SHP77 treated with DMSO at 0.1 percent for 48 hours (cell line): ENCODE measurements around the gene ZNF740.
"Not testable (repeated sequence)": the region's sequence is repeated elsewhere in the genome, so short reads cannot be mapped to it uniquely, and the experiment has no call there.

Source experiments
- DNase-seq: peaks from one replicate; lab custom pipeline; 2025; lab: John Stamatoyannopoulos, UW

The ZNF740 gene

DNA sequence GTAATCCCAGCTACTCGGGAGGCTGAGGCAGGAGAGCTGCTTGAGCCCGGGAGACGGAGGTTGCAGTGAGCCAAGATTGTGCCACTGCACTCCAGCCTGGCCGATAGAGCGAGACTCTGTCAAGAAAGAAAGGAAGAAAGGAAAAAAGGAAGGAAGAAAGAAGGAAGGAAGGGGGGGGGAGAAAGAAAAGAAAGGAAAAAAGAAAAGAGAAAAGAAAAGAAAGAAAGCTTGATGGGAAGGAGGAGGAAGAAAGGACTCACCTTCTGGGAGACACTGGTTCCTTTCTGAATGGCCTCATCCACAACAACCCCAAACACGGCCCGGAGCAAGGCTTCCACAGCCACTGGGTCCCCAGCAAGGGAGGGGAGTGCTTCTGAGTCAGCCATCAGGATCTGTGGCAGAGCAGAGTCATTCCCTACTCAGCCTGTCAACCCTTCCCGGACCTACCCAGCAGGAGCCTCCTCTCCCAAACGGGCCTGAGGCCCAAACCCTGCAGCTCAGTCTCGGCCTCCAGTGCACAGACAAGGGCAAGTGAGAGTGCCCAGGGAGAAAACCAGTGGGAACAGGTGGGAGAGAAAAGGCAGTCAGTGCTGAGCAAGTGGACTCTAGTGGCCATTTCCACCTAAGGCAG is 7.3 kb upstream of the ZNF740 start:
- no peak for DNase-seq

DNA sequence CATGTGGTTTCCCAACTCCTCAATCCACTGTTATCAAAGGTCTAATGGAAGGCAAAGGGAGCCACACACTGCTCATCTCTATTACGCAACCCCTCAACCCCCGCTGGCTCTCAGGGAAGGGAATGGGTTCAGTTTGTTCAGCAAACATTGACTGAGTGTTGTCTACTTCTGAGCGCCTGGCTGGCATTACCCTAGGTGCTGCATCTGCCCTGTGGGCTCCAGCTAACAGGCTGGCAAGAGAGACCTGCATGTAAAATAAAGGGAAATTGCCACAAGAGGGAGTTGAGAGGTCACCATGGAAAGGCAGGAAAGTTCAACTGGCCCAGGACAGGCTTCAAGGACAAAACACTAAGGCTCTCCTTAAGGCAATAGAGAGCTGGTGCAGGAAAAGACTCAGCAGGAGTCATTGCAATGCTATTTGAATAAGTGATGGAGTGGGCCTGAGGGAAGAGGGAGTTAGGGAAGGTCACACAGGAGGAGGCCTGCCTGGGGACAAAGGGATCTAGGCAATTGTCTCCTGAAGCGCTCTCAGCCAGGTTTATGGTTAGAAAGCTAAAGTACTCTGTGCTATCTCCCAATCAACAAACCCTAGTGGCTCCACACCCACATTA is 5.5 kb upstream of the ZNF740 start:
- DNase-seq: peak; percentile 78

DNA sequence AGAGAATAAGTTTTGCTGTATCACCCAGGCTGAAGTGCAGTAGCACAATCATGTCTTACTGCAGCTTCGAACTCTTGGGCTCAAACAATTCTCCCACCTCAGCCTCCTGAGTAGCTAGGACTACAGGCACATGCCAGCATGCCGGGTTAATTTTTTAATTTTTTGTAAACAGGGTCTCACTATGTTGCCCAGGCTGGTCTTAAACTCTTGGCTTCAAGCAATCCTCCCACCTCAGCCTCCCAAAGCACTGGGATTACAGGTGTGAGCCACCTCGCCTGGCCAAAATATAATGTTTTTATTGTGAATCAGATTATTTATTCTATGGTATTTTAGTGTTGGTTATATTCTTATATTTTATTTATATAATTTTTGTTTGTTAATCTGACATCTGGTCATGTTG is 3.8 kb upstream of the ZNF740 start:
- DNase-seq: no peak

DNA sequence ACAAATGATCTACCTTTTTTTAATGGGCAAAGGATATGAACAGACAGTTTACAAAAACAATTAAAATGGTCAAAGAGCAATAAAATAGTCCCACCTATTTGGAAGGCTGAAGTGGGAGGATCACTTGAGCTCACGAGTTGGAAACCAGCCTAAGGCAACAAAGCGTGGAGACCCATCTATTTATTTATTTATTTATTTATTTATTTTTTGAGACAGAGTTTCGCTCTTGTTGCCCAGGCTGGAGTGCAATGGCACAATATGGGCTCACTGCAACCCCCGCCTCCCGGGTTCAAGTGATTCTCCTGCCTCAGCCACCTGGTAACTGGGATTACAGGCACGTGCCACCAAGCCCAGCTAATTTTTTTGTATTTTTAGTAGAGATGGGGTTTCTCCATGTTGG is 3.1 kb upstream of the ZNF740 start:
- DNase-seq: not testable (repeated sequence)

DNA sequence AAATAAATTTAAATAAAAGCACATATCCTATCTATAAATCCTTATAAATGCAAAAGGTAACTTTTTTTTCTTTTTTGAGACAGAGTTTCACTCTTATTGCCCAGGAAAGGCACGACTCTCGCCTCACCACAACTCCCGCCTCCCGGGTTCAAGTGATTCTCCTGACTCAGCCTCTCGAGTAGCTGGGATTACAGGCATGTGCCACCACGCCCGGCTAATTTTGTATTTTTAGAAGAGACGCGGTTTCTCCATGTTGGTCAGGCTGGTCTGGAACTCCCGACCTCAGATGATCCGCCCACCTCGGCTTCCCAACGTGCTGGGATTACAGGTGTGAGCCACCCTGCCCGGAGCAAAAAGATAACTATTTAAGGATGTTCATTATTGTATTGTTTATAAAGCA is 1.7 kb upstream of the ZNF740 start:
- DNase-seq: not testable (repeated sequence)

DNA sequence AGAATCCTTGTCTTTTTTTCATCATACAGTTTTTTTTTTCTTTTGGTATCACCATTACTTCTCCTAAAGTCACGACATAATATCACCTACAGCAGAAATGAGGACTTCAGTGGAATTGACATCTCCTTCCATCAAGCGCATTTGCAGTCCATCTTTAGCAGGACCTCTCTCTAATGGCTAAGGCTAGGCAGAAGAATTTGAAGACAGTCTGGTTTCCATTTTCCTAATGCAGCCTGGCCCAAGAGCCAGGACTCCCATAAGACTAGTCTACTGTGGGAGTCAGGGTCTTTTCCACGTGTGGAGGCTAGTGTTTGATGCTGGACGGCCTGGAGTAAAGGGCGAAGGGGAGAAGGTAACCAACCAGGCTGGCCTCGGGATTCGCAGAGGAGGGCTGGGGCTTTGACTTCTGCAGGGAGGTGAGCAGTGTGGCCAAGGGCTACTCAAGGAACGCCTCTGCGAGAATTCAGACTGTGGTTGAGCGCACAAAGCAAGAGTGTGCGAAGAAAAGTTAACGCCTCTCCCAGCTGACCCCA is 769 bp upstream of the ZNF740 start:
- no peak for DNase-seq

DNA sequence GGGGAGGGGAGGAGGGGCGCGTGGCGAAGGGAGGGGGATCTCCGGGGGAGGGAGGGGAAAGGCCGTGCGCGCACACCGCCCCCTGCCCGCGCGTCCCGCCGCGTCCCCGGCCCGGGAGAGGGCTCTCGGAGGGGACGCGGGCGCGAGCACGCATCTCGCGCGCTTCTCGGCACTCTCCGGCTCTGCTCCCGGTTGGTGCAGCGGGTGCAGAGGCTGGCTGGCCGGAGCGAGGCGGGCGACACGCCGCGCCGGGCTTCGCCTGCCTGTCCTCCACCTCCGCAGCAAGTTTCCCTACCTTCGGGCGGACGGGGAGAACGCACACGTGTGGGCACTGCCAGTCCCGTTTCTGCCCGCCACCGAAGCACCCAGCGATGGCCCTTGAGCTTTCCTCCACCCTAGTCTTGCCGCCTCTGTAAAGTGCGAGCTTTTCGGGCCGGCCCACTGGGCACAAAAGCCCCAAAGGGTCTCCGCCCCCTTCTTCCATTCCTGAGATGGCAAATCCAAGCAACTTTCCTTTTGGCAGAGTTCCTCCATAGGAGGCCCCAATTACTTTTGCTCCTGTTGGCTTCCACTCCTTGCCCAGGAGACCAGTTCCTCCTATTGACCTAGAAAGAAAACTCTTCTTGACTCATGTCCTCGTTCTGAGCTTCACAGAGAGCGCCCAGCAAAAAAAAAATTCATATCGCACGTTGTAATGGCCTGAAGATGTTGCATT is 566 bp downstream of the ZNF740 start:
- DNase-seq: peak; percentile 29

DNA sequence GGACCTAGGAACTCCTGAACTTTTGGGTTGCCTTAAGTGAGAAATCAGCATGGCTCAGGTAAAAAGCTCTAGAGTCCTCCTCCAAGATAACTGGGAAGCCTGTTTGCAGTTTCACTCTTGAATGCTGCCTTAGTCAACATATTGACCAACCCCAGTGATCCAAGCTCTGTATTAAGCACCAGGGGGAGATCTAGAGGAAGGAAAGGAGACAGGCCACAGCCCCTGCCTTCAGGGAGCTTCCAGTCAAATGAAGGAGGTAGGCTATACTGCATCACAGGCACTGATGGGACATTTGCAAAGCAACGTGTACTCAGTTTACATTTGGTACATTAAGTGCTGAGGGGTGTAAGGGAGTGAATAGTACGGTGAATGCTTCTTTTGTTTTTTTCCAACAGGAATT is 1.4 kb downstream of the ZNF740 start:
- no peak for DNase-seq

DNA sequence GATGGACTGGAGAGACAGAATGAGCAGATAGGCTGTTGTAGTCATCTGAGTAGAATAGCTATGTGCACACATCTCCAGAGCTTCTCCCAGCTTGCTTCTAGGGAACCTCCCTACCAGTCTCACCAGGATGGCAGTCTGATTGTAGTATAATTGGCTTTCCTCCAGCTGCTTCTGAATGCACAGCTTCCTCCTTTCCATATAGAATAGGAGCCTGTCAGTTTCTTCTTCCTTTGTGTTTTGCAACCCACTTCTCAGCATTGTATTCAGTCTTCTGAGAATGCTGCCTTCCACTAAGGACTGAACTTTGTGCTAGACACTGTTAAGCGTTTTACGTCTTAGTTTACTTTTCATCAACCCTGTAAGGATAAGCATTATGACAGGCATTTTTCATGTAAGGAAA is 2.4 kb downstream of the ZNF740 start:
- DNase-seq: no peak

DNA sequence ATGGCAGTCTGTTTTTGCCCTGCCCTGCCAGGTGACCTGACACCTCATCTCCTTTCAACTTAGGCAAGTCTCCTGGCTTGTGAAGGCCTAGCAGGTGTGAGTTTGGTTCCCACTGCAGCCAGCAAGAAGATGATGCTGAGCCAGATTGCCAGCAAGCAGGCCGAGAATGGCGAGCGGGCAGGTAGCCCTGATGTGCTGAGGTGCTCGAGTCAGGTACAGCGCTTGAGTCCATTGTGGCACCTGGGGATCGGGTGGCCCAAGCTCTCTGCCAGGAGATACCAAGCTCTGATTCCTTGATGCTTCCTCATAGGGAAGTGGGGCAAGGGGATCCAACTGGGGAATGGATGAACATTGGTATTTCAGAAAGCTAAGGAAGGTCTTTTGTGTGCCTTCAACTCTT is 4.3 kb downstream of the ZNF740 start:
- DNase-seq: no peak

DNA sequence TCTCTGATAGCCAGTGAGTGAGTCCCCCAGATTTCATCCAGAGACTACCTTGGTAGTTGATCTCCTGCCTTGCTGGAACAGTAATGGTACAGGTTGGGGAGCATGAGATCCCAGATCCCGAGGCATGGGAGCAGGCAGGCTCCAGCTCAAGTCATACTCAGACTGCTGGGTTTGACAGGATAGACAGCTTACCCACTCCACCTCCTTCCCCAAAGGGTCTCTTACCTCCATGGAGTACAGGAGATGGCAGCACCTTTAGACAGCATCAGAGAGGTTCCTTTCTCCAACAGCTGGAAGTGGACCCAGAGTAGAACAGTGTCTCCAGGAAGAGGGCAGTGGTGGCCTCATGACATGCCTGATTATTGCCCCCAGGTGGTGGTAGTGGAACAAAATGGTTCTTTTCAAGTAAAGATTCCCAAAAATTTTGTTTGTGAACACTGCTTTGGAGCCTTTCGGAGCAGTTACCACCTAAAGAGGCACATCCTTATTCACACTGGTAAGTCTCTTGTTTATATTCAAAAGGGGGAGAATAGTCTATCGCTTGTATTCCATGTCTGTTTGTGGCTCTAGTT is 5.1 kb downstream of the ZNF740 start:
- DNase-seq: no peak

DNA sequence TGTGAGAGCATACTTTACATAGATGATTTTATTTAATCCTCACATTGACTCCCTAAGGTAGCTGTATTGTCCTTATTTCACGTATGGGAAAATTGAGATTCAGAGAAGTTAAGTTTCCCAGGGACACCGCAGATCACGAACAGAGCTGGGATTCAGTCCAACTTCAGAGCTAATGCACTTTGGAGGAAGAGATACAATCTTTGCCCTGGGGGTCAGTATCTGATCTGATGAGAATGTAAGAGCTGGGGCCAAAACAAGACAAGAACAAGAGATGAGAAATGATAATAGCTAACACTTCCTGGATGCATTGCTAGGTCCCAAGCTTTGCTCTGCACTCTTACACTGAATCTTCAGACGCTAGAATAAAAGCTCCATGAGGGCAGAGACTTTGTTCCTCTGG is 6.2 kb downstream of the ZNF740 start:
- DNase-seq: no peak

DNA sequence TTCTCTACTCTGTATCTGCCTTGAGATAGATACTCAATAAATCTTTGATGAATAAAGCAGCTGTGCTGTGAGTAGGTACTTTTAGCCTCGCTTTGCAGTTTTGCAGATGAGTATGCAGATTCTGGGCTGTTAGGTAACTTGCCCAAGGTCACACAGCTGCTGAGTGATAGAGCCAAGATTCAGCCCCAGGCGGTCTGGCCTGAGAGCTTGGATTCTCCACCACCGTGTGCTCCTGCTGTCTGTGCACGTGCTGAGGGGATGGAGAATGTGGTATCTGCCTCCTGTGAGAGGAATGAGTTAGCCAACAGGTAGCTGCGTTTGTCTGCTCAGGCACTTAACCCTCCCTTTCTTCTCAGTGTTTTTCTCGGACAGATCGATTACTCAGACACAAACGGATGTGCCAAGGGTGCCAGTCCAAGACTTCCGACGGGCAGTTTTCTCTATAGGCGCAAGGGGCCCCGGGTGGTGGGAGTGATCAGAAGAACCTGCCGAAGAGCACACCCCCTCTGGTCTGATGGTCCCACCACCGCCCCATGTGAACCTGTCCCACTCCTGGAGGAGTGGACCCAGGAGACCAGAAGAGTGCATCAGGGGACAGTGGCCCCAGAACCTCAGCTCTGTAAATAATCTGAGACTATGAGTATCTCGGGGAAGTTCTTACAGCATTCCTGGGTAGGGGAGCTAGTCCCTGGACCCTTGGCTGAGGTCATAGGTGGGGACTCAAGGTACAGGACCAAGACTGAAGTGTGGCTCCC is 6.8 kb downstream of the ZNF740 start:
- no peak for DNase-seq

DNA sequence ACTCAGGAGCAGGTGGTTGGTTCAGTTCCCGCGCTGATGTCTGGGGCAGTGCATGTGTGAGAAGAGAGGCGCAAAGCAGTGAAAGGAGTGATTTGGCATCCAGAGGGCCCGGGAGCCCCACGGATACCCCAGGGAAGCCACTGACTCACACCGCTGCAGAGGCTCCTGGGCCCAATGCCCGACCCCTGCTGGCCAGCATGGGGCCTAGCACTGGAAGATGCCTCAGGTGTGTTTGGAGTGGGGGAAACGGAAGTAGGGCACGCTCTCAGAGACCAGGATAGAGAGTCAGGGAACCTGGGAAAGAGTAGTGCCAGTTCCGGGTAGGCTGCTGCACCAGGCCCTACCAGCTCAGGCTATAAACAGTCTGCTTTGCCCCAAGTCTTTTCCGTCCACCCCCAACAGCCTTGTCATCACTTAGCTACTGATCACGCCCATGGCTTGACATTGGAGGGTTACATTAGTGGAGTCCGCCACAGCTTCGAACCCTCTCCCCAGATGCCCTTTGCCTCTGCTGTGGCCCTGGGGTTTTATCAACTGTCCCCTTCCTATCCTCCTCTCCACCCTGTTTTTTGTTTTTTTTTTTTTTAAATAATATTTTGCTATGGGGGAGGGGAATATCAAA is 9.7 kb downstream of the ZNF740 start:
- peak; percentile 29 for DNase-seq

DNA sequence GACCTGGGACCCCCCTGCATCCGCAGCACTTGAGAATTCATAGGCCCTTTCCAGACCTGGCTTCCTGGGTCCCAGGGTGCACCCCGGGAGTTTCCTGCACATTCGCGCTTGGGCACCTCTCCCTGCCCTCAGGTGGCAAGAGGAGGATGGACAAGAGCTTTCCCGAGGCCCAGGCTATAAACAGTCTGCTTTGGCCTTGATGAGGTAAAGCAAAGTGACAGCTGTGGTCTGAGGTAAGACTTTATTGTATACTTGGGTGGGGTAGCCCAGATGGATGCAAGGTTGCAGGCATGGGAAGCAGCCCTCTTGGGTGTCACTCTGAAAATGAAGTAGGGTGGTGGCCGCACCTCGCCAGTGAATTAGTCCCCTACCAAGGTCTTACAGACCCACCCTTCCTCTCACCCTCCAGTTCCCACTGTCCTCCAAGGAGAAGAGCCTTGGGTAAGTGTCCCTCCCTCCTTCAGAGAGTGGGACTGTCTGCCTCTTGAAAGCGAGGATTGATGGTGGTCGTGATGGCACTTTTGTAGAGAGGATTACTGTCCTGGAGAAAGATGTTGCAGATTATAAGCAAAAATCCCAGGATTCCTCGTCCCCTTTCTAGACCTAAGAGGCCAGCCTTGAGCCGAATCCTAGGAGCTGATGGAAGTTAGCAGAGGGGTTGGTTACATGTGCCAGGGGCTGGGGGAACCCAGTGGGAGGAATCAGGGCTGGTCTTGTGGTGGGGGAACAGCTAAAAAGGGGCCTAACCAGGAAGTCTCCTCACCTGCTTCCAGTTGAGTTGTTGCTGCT is 10.8 kb downstream of the ZNF740 start:
- DNase-seq: no peak

DNA sequence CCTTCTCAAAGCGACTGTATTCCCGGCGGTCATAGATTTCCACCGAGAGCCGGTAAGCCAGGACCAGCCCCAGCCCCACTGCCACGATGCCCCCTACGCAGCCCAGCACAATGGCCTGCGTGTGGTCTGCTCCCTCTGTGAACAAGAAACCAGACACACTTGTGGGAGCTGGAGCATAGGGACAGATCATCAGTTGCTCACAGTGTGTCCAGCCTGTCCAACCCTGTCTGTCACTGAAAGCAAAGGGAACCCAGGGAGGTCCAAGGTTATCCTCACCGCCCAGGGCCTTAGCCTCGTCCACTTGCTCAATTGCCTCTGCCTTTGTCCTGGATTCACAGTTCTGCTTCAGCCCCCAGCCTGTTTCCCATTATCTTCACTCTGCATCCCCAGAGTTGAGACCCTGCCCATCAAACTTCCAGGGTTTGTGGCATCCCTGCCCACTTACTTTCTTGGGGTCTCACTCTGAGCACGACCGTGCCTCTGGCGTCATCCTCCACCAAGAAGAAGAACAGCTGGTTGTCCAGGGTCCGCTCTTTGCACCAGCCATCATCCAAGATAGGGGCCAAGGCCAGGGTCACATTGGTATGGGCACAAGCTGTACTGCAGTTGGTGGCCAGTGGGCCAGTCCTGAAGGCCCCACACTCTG is 11.5 kb downstream of the ZNF740 start:
- DNase-seq: no peak

DNA sequence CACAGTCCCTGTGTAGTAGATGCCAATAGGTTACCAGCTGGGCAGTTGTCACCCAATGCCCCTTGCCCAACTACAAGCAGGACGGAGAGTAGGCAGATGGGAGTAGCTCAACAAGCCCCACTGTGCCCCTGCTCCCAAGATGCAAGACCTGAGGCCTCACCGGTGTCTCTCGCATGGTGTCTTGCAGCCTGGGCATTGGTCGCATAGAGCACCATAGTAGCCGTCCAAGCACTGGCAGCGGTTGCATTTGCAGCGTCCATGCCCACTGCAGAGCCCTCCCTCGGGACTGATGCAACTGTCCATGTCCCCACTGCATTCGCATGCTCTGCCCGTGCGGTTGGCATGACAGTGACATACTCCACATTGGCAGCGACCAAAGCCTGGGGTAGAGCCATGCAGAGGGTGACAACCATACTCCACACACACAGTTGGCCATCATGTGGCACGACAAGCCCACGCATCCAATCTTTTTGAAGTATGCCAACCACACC is 12.1 kb downstream of the ZNF740 start:
- no peak for DNase-seq

DNA sequence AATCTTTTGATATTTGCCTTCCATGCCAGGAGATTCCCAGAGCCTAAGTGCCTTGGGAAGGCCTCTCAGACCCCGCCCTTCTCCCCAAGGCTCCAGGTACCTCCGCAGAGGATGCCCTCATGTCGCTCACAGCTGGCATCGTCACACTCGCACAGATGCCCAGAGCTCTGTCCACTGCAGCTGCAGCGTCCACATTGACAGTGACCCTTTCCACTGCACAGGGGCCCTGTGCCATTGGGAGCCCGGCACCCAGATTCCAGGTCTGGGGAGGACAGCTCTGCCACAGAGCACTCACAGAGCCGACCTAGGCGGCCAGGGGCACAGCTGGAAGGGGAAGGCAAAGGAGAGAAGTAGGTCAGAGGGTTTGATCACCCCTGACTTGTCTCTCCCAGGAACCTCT is 12.5 kb downstream of the ZNF740 start:
- no peak for DNase-seq

DNA sequence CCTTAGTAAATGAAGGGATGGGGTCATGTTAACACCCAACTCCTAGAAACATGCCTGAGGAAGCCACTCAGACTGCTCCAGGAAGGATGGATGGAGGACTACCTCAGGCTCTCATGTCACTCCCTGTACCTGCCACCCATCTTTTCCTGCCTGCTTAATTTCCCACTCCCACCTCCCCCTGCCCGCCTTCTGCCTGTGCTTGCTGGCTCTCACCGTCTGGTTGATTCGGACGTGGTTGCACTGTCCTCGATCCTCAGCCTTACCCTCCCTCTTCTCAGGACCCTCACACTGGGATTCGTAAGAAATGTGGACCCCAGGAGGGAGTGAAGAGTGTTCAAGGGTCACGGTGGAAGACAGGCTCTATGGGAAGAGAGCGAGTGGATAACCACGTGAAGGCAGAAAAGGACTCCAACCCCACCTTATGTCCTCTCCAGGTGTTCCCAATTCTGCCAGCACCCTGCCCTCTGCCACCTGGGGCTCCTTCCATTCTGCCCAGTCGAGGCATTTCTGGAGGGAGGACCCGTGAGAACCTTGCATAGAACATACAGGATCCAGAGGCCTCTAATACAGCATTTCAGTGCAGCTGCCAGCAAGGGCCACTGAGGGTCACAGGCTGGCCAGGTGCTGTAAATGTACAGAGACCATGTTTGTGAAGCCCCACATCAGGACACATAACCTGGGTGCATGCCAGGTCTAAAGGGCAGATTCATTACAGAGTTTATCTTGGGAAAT is 13.6 kb downstream of the ZNF740 start:
- no peak for DNase-seq

DNA sequence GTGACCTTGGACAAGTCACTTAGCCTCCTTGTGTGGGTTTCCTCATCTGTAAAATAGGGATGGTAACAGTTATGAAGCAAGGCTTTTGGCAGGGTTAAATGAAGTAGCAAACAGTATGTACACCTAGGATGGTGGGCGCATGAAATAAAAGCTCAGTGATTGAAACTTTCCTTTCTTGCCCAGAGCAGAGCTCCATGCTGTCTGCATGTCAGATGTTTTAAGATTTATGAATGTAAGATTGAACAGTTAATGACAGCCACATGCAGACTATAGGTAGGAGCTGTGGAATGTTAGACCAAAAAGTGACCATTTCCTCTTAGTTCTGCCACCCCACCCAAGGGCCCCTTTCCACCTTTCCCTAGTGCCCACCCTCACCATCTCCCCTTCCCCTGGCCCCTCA is 14.5 kb downstream of the ZNF740 start:
- no peak for DNase-seq
